Type B pancreatic cell (in vitro differentiated cells): ENCODE results near the gene PPAN. TPM values are rescaled to one million over a fixed set of nuclear protein-coding genes. Genes with fewer than 3 reads are reported as not detected.

Experiments used
- DNase-seq: peaks from one replicate; pipeline ENCODE4 v3.0.0; 2021; ENCODE audit warnings: mixed read lengths; ENCODE audit not compliant: unreplicated experiment; ENCODE audit errors: extremely low spot score
- H3K27ac Mint-ChIP-seq: 2 replicates; pipeline ENCODE4 v1.8.0; 2021; ENCODE audit warnings: mild to moderate bottlenecking, mixed read lengths
- H3K27me3 Mint-ChIP-seq: 2 replicates; pipeline ENCODE4 v1.8.0; 2021; ENCODE audit warnings: mixed read lengths
- H3K36me3 Mint-ChIP-seq: 2 replicates; pipeline ENCODE4 v1.8.0; 2021; ENCODE audit warnings: mixed read lengths
- H3K4me1 Mint-ChIP-seq: one replicate; pipeline ENCODE4 v1.8.0; 2021; ENCODE audit warnings: mixed read lengths; ENCODE audit not compliant: unreplicated experiment
- H3K4me3 Mint-ChIP-seq: 2 replicates; pipeline ENCODE4 v1.8.0; 2021; ENCODE audit warnings: mild to moderate bottlenecking, mixed read lengths
- H3K9me3 Mint-ChIP-seq: 2 replicates; pipeline ENCODE4 v1.8.0; 2021; ENCODE audit warnings: mixed read lengths
- total RNA-seq: library from RNA; stranded (reverse); gene quantifications from 2 replicates; pipeline ENCODE4 v1.2.1, GENCODE V29; 2021; ENCODE audit warnings: low replicate concordance
- TF ChIP-seq, protein P1 (sequence below): fragments of 200-600 bp; sonication (generic); conservative IDR thresholded peaks from 2 replicates; pipeline ENCODE4 v1.5.0; 2021; ENCODE audit warnings: antibody characterized with exemption, mild to moderate bottlenecking

PPAN gene
- total RNA-seq, 1 donor from 2014 or later = 62.4 TPM

- H3K27ac Mint-ChIP-seq = no peak overlapping the region
- H3K9me3 Mint-ChIP-seq = no peaks in the 10 kb centered on the region
- TF ChIP-seq, protein P1, sequence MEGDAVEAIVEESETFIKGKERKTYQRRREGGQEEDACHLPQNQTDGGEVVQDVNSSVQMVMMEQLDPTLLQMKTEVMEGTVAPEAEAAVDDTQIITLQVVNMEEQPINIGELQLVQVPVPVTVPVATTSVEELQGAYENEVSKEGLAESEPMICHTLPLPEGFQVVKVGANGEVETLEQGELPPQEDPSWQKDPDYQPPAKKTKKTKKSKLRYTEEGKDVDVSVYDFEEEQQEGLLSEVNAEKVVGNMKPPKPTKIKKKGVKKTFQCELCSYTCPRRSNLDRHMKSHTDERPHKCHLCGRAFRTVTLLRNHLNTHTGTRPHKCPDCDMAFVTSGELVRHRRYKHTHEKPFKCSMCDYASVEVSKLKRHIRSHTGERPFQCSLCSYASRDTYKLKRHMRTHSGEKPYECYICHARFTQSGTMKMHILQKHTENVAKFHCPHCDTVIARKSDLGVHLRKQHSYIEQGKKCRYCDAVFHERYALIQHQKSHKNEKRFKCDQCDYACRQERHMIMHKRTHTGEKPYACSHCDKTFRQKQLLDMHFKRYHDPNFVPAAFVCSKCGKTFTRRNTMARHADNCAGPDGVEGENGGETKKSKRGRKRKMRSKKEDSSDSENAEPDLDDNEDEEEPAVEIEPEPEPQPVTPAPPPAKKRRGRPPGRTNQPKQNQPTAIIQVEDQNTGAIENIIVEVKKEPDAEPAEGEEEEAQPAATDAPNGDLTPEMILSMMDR = no peak
- no peak overlapping the region for H3K4me3 Mint-ChIP-seq
- no peaks in the 10 kb centered on the region for H3K27me3 Mint-ChIP-seq
- no peaks in the 10 kb centered on the region for H3K4me1 Mint-ChIP-seq
- peaks cover 6% of the 10 kb centered on the region for H3K36me3 Mint-ChIP-seq
- DNase-seq = no peak
Observed at GRCh38 chr19:10141479-10141878, 35.3 kb downstream of the PPAN start.

DNA sequence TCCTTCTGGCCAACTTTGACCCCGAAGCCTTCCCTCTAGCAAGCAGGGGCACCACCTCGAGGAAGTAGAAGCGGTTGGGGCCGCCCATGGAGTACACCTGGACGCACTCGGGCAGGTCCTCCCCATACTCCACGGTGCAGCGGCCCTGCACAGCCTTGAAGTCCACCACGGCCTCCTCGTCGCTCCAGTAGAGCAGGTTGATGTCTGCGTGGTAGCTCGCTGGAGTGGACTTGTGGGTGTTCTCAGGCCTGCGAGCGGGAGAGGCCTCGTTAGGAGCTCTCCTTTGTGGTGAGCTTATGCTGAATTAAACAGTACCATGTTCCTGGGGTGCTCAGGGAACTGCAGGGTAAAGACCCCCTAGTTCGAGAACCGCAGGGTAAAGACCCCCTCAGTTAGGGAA is 35.8 kb downstream of the PPAN start:
- H3K9me3 Mint-ChIP-seq = no peaks in the 10 kb centered on the region
- H3K36me3 Mint-ChIP-seq = peaks cover 7% of the 10 kb centered on the region
- H3K27me3 Mint-ChIP-seq = no peaks in the 10 kb centered on the region
- H3K4me3 Mint-ChIP-seq = no peak overlapping the region
- H3K27ac Mint-ChIP-seq = no peak overlapping the region
- no peaks in the 10 kb centered on the region for H3K4me1 Mint-ChIP-seq
- no peak for DNase-seq
- TF ChIP-seq, protein P1 = no peak

GRCh38 chr19:10142701-10143375 is 36.7 kb downstream of the PPAN start:
- no peaks in the 10 kb centered on the region for H3K4me1 Mint-ChIP-seq
- H3K4me3 Mint-ChIP-seq = no peak overlapping the region
- H3K36me3 Mint-ChIP-seq = peaks cover 7% of the 10 kb centered on the region
- no peaks in the 10 kb centered on the region for H3K27me3 Mint-ChIP-seq
- no peak overlapping the region for H3K27ac Mint-ChIP-seq
- TF ChIP-seq, protein P1 = no peak
- no peak for DNase-seq
- H3K9me3 Mint-ChIP-seq = no peaks in the 10 kb centered on the region

DNA sequence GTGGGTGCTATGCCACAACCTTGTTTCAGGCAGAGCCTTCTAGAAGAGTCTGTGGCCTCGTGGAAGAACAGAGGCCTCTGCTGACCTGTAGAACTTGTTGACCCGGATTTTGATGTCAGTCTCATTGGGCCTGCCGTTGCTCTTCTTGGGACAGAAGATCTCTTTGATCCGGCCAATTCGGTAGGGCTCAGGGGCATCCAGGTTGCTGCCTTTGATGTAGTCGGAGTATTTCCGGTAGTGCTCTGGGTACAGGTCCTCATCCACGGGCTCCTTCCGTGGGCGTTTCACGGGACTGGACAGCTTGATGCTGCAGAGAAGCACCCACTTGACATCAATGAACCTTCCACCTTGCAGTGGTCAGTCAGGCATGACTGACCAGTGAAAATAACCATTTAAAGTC is 37.5 kb downstream of the PPAN start:
- no peaks in the 10 kb centered on the region for H3K9me3 Mint-ChIP-seq
- TF ChIP-seq, protein P1 = no peak
- DNase-seq = no peak
- H3K4me3 Mint-ChIP-seq = no peak overlapping the region
- H3K36me3 Mint-ChIP-seq = peaks cover 7% of the 10 kb centered on the region
- no peaks in the 10 kb centered on the region for H3K27me3 Mint-ChIP-seq
- H3K27ac Mint-ChIP-seq = no peak overlapping the region
- H3K4me1 Mint-ChIP-seq = no peaks in the 10 kb centered on the region

- Mint-ChIP-seq H3K36me3 (peaks cover 7% of the 10 kb centered on the region), H3K27me3 (no peaks in the 10 kb centered on the region), H3K4me3 (no peak overlapping the region), H3K27ac (no peak overlapping the region), H3K9me3 (no peaks in the 10 kb centered on the region), H3K4me1 (no peaks in the 10 kb centered on the region)
- TF ChIP-seq, protein P1 = no peak
- no peak for DNase-seq
Observed at GRCh38 chr19:10144361-10144760, 38.2 kb downstream of the PPAN start.
